Kidney epithelial cell (primary cell): ENCODE results near the gene CYP4F2. TPM values are rescaled to one million over a fixed set of nuclear protein-coding genes. Genes with fewer than 3 reads are reported as not detected.

ENCODE experiments used
- DNase-seq: peaks from one replicate; pipeline ENCODE4 v3.0.0-alpha.2; 2010; ENCODE audit warnings: low read depth
- H3K27me3 ChIP-seq: 2 replicates; pipeline ENCODE4 v1.6.0; 2011; ENCODE audit warnings: low read length; ENCODE audit not compliant: control insufficient read depth, insufficient read depth
- H3K36me3 ChIP-seq: 2 replicates; pipeline ENCODE4 v1.5.1; 2011; ENCODE audit warnings: low read length; ENCODE audit not compliant: control insufficient read depth, insufficient read depth
- H3K4me3 ChIP-seq: 2 replicates; pipeline ENCODE4 v1.5.1; 2011; ENCODE audit warnings: low read depth, mild to moderate bottlenecking, control low read depth, low read length
- total RNA-seq: library from RNA; depleted of rRNA; stranded (reverse); fragments of >200 nt; gene quantifications from 2 replicates; pipeline ENCODE4 v1.2.3, GENCODE V29; 2015
- TF ChIP-seq, protein P1 (sequence below): IDR thresholded peaks from 2 replicates; pipeline ENCODE4 v1.5.1; 2011; ENCODE audit warnings: mild to moderate bottlenecking, moderate library complexity, low read length, control low read depth, inconsistent platforms; ENCODE audit not compliant: insufficient read depth, poor library complexity, severe bottlenecking

The CYP4F2 gene
- total RNA-seq, 1 donor from 2014 or later = not detected

DNA sequence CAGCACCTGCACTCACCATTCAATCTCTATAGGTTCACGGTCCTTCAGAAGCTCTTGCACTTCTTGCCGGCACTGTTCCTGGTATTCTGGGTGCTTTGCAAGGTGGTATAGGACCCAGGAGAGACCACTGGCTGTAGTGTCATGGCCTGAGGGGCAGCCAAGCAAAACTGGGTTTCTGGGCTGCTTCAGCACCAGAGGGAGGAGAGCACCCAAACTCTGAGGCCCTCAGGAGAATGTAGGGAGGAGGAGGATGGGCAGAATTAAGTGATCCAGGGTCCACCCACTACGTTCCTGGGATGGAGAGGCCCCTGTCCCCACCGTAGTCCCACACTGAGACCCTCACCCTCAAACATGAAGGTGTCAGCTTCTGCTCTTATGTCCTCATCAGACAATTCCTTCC lies 24.1 kb upstream of the CYP4F2 start:
- Histone ChIP-seq H3K4me3 (no peak overlapping the region), H3K27me3 (no peaks in the 10 kb centered on the region), H3K36me3 (no peaks in the 10 kb centered on the region)
- TF ChIP-seq, protein P1, sequence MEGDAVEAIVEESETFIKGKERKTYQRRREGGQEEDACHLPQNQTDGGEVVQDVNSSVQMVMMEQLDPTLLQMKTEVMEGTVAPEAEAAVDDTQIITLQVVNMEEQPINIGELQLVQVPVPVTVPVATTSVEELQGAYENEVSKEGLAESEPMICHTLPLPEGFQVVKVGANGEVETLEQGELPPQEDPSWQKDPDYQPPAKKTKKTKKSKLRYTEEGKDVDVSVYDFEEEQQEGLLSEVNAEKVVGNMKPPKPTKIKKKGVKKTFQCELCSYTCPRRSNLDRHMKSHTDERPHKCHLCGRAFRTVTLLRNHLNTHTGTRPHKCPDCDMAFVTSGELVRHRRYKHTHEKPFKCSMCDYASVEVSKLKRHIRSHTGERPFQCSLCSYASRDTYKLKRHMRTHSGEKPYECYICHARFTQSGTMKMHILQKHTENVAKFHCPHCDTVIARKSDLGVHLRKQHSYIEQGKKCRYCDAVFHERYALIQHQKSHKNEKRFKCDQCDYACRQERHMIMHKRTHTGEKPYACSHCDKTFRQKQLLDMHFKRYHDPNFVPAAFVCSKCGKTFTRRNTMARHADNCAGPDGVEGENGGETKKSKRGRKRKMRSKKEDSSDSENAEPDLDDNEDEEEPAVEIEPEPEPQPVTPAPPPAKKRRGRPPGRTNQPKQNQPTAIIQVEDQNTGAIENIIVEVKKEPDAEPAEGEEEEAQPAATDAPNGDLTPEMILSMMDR = no peak
- no peak for DNase-seq

DNA sequence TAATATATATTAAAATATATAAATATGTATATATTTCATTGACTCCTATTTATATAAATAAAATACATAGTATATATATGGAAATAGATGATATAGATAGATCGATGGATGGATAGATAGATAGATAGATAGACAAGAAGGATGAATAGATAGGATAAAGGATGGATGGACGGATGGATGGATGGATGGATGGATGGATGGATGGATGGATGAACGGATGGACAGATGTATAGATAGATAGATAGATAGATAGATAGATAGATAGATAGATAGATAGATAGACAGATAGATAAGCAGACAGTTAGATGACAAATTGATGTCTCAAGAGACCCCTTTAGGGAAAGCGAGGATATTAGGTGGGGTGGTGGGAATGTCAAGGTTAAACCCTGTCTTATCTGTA lies 21.4 kb upstream of the CYP4F2 start:
- DNase-seq = no peak
- Histone ChIP-seq H3K4me3 (no peak overlapping the region), H3K27me3 (no peaks in the 10 kb centered on the region), H3K36me3 (no peaks in the 10 kb centered on the region)
- TF ChIP-seq, protein P1 = no peak

DNA sequence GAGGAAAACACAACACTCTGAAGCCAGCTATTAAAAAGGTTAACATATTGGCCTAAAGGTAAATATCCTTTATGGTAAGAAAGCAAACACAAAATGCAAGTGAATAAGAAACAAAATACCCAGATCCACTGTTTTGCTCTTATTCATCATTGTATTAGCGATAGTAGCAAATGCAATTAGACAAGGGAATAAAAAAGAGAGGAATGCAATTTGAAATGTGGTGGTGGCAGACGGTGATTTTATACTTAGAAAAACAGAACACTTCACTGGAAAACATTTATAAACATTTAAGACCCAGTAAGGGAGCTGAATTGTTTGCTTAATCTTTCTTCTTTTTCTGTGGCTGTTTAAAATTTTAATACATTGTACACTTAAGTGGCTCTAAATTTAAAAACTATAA lies 17.2 kb upstream of the CYP4F2 start:
- TF ChIP-seq, protein P1 = no peak
- H3K4me3 ChIP-seq = no peak overlapping the region

DNA sequence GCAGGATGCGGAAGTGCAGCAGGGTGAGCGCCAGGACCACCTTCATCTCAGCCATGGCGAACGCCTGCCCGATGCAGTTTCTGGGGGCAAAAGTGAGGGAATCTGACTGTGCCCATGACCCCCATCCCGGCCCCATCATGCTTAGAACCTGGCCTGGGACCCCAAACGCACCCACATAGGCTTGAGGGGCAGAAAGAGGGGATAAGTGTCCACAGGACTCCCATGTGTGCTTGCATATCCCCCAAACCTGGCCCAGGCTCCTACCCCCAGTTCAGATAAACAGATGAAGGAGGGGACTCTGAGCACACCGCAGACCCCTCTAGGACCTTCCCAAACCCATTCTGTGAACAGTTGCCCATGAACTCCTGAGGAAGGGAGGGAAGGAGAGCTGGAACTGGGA lies 16.0 kb upstream of the CYP4F2 start:
- Histone ChIP-seq H3K4me3 (no peak overlapping the region), H3K27me3 (peaks cover 8% of the 10 kb centered on the region), H3K36me3 (no peaks in the 10 kb centered on the region)
- TF ChIP-seq, protein P1 = no peak
- DNase-seq = no peak

More for the DNA sequence above, 17.2 kb upstream of the CYP4F2 start:
- DNase-seq = no peak
- no peaks in the 10 kb centered on the region for H3K36me3 ChIP-seq
- peaks cover 8% of the 10 kb centered on the region for H3K27me3 ChIP-seq

DNA sequence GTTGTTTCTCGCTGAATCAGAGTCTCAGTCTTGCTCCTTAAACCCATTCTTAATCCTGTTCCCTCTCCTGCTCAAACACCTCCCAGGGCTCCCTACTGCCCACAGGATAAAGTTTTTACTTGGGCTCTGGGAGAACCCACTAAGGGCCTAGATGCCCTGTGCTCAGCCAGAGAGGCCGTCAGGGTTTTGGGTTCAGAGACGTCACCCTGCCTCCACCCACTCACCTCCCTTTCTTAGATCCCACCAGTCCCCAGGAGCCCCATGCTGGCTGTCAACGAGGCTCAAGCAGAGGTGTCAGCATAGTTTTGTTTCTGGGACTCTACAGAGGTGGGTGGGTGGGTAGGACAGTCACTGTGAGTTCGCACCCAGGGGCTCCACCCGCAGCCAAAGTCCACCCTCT lies 15.5 kb upstream of the CYP4F2 start:
- H3K27me3 ChIP-seq = peaks cover 8% of the 10 kb centered on the region
- no peak for DNase-seq
- no peaks in the 10 kb centered on the region for H3K36me3 ChIP-seq
- TF ChIP-seq, protein P1 = no peak
- H3K4me3 ChIP-seq = no peak overlapping the region

DNA sequence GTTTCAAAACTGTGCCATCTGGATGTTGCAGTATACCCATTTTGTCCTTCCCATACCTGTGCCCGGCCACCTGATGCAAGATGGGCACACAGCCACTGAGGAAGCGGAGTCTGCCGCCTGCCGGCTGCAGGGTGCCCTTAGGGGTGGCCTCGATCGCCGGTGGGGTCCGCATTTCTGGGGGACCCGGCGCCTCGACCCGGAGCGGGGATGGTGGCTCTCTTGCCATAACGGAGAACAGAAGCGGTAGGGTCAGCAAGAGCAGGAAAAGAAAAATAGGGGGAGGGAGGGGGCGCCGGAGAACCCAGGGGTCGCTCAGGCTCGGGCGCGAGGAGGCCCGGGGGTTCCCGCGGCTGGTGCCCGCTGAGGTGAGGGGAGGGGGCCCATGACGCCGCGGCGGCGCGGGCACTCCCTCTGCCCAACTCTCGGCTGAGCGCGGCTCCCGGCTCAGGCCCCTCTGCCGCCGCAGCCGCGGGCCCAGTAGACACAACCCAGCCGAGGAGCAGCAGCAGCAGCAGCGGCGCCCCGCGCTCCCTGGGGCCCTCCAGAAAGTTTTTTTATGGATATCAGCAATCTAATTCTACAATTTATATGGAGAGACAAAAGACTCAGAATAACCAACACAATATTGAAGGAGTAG lies 13.8 kb upstream of the CYP4F2 start:
- TF ChIP-seq, protein P1 = no peak
- DNase-seq = no peak
- H3K4me3 ChIP-seq = no peak overlapping the region
- H3K27me3 ChIP-seq = peaks cover 8% of the 10 kb centered on the region
- no peaks in the 10 kb centered on the region for H3K36me3 ChIP-seq
